ENCODE data around the gene RWDD4. TPM values are rescaled to one million over a fixed set of nuclear protein-coding genes. Genes with fewer than 3 reads are reported as not detected.

RWDD4 gene
- total RNA-seq, 1 donor from 2014 or later, result 20.6 TPM

DNA sequence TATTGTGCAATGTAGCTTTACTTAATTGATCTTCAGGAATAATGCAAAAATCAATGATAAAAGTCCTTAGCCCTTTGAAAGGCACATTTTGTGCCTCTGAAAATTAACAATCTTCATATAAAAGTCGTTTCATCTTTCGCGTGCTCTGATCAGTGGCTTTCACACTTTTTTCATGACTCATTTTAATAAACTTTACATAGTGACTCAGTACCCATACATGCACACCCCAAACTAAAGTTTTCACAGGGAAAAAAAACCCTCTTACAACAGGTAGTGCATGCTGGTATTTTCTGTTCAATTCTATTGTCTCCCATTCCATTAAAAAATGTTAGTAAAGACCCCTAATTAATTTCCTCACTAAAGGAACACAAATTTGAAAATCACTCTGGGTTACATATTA, 21.5 kb downstream of the RWDD4 start:
- Mint-ChIP-seq H3K36me3 (ENCODE audit: unreplicated experiment) (peaks cover 4% of the 10 kb centered on the region), H3K27ac (ENCODE audit: unreplicated experiment) (peak overlapping the region; percentile 87), H3K27me3 (ENCODE audit: unreplicated experiment) (no peaks in the 10 kb centered on the region), H3K9me3 (ENCODE audit: unreplicated experiment) (no peaks in the 10 kb centered on the region), H3K4me1 (ENCODE audit: unreplicated experiment) (peaks cover 51% of the 10 kb centered on the region), H3K4me3 (ENCODE audit: unreplicated experiment) (peak overlapping the region; percentile 45)
- no peak for DNase-seq (ENCODE audit: extremely low spot score, unreplicated experiment)
- TF ChIP-seq, protein P1, sequence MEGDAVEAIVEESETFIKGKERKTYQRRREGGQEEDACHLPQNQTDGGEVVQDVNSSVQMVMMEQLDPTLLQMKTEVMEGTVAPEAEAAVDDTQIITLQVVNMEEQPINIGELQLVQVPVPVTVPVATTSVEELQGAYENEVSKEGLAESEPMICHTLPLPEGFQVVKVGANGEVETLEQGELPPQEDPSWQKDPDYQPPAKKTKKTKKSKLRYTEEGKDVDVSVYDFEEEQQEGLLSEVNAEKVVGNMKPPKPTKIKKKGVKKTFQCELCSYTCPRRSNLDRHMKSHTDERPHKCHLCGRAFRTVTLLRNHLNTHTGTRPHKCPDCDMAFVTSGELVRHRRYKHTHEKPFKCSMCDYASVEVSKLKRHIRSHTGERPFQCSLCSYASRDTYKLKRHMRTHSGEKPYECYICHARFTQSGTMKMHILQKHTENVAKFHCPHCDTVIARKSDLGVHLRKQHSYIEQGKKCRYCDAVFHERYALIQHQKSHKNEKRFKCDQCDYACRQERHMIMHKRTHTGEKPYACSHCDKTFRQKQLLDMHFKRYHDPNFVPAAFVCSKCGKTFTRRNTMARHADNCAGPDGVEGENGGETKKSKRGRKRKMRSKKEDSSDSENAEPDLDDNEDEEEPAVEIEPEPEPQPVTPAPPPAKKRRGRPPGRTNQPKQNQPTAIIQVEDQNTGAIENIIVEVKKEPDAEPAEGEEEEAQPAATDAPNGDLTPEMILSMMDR (IDR thresholded peaks at IDR 0.05), result no peak

DNA sequence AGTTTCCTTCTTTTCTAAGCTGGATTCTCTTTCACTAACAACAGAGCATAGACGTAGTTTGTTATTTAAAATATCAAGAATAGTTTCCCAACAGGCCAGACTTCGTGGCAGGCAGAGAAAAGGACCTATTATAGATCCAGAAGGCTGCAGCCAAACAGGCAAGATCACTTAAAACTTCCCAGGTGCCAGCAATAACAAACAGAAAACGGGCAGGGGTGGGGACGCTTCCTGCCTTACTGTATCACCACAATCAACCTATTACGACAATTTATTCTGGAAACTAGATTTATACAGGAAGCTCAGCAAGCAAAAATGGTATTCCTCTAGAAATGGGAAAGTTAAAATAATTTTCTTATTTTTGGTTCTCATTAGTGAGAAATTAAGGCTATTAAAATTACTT, 22.1 kb downstream of the RWDD4 start:
- Mint-ChIP-seq H3K4me1 (ENCODE audit: unreplicated experiment) (peaks cover 51% of the 10 kb centered on the region), H3K4me3 (ENCODE audit: unreplicated experiment) (peak overlapping the region; percentile 60), H3K27me3 (ENCODE audit: unreplicated experiment) (no peaks in the 10 kb centered on the region), H3K36me3 (ENCODE audit: unreplicated experiment) (peaks cover 4% of the 10 kb centered on the region), H3K27ac (ENCODE audit: unreplicated experiment) (peak overlapping the region; percentile 87), H3K9me3 (ENCODE audit: unreplicated experiment) (no peaks in the 10 kb centered on the region)
- TF ChIP-seq, protein P1 (IDR thresholded peaks at IDR 0.05), result no peak
- DNase-seq (ENCODE audit: extremely low spot score, unreplicated experiment), result no peak

DNA sequence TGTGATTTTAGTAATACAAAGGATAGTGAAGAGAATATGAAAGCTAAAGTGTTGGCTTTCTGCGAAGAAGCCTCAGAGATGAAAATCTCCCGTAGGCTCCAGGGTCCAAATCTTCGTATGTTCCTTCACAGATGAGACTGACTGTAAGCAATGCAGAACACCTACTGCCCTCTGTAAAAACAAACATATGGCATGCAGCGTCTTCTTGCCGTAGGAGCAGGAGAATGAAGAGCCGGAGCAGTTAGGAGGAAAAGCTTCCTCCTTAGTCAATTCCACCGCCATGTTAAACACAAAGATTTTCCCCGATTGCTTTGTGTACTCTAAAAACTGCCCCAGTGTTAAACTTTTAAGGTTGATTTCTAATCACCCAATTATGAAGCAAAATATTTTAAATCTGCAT, 22.5 kb downstream of the RWDD4 start:
- Mint-ChIP-seq H3K4me1 (ENCODE audit: unreplicated experiment) (peaks cover 51% of the 10 kb centered on the region), H3K27ac (ENCODE audit: unreplicated experiment) (peak overlapping the region; percentile 87), H3K9me3 (ENCODE audit: unreplicated experiment) (no peaks in the 10 kb centered on the region), H3K36me3 (ENCODE audit: unreplicated experiment) (peaks cover 3% of the 10 kb centered on the region), H3K4me3 (ENCODE audit: unreplicated experiment) (peak overlapping the region; percentile 60), H3K27me3 (ENCODE audit: unreplicated experiment) (no peaks in the 10 kb centered on the region)
- no peak for DNase-seq (ENCODE audit: extremely low spot score, unreplicated experiment)
- TF ChIP-seq, protein P1 (IDR thresholded peaks at IDR 0.05), result peak; percentile 35

DNA sequence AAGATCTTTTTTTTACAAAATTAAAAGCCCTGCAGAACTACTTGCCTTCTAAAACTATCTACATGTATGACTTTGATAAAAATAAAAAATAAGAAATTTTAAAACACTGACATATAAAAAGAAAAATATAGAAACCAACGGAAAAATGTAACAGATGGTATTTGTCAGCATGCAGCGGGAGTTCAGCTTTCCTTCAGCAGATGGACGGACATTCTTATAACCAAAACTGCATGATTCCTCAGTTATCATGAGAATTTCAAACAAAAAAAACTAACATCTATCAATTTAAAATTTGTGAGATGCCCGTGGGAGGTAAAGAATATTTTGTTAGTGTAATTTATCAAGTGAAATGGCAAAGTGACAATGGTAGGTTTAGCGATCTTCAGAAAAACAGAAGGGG, 23.2 kb downstream of the RWDD4 start:
- TF ChIP-seq, protein P1 (IDR thresholded peaks at IDR 0.05), result no peak
- Mint-ChIP-seq H3K27ac (ENCODE audit: unreplicated experiment) (peak overlapping the region; percentile 87), H3K36me3 (ENCODE audit: unreplicated experiment) (no peaks in the 10 kb centered on the region), H3K4me1 (ENCODE audit: unreplicated experiment) (peaks cover 51% of the 10 kb centered on the region), H3K27me3 (ENCODE audit: unreplicated experiment) (no peaks in the 10 kb centered on the region), H3K4me3 (ENCODE audit: unreplicated experiment) (no peak overlapping the region), H3K9me3 (ENCODE audit: unreplicated experiment) (no peaks in the 10 kb centered on the region)
- no peak for DNase-seq (ENCODE audit: extremely low spot score, unreplicated experiment)

DNA sequence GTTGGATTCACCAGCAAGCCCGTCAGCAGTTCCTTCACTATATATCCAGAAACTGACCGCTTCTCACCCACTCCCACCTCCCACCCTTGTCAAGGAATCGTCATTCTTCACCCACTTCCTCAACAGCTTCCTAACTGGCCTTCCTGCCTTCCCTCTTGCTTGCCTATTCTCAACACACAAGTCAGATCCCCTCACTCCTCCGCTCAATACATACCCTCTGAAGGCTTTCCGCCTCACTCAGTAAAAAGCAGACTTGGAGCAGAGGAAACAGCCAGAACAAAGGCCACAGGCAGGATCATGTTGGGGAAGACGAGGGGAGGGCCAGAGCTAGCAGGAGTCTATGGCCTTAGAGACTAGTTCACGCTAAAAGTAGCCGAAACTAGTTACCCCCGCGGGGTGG, 23.7 kb downstream of the RWDD4 start:
- no peak for DNase-seq (ENCODE audit: extremely low spot score, unreplicated experiment)
- no peak overlapping the region for H3K4me3 Mint-ChIP-seq (ENCODE audit: unreplicated experiment)
- H3K36me3 Mint-ChIP-seq (ENCODE audit: unreplicated experiment), result no peaks in the 10 kb centered on the region
- H3K27ac Mint-ChIP-seq (ENCODE audit: unreplicated experiment), result peak overlapping the region; percentile 87
- no peaks in the 10 kb centered on the region for H3K27me3 Mint-ChIP-seq (ENCODE audit: unreplicated experiment)
- peaks cover 51% of the 10 kb centered on the region for H3K4me1 Mint-ChIP-seq (ENCODE audit: unreplicated experiment)
- TF ChIP-seq, protein P1 (IDR thresholded peaks at IDR 0.05), result no peak
- H3K9me3 Mint-ChIP-seq (ENCODE audit: unreplicated experiment), result no peaks in the 10 kb centered on the region

Measured in osteocyte (in vitro differentiated cells).